GM23338 (cell line): Measurements from ENCODE around the gene RAB40A.

Source experiments
- CREB1 ChIP-seq: fragments of 250-450 bp; sonication (Bioruptor Pico); IDR thresholded peaks from 2 replicates; pipeline ENCODE4 v1.5.0; 2020; ENCODE audit warnings: low read depth, mild to moderate bottlenecking, moderate library complexity
- CTCF ChIP-seq, 2 experiments: fragments of 200-600 bp in 1 of 2; sonication (generic) in 1 of 2; conservative IDR thresholded peaks; 2 replicates each; pipeline versions ENCODE4 v1.5.1 to v1.6.1; 2016 to 2017; ENCODE audit warnings: antibody characterized with exemption in 2 of 2, low read depth in 2 of 2, mild to moderate bottlenecking in 2 of 2, moderate library complexity in 1 of 2
- EZH2 ChIP-seq: fragments of 200-600 bp; sonication (generic); IDR thresholded peaks from one replicate; pipeline ENCODE4 v1.8.0; 2017; ENCODE audit warnings: antibody characterized with exemption, mild to moderate bottlenecking, low read depth; ENCODE audit not compliant: unreplicated experiment
- EZH2phosphoT487 ChIP-seq: fragments of 200-600 bp; sonication (generic); IDR thresholded peaks from one replicate; pipeline ENCODE4 v1.8.1; 2018; ENCODE audit warnings: antibody characterized with exemption; ENCODE audit not compliant: unreplicated experiment
- POLR2AphosphoS5 ChIP-seq: IDR thresholded peaks from 2 replicates; pipeline ENCODE4 v1.6.1; 2016; ENCODE audit warnings: antibody characterized with exemption, low read depth
- REST ChIP-seq: IDR thresholded peaks from one replicate; pipeline ENCODE4 v1.6.1; 2018; ENCODE audit warnings: antibody characterized with exemption; ENCODE audit not compliant: unreplicated experiment
- ZNF331 ChIP-seq: fragments of 250-450 bp; sonication (Bioruptor Pico); IDR thresholded peaks from 2 replicates; pipeline ENCODE4 v1.5.0; 2020; ENCODE audit warnings: low read depth, mild to moderate bottlenecking, moderate library complexity
- TF ChIP-seq, protein P1 (sequence below): IDR thresholded peaks from 2 replicates; pipeline ENCODE4 v1.6.1; 2016; ENCODE audit warnings: antibody characterized with exemption

DNA sequence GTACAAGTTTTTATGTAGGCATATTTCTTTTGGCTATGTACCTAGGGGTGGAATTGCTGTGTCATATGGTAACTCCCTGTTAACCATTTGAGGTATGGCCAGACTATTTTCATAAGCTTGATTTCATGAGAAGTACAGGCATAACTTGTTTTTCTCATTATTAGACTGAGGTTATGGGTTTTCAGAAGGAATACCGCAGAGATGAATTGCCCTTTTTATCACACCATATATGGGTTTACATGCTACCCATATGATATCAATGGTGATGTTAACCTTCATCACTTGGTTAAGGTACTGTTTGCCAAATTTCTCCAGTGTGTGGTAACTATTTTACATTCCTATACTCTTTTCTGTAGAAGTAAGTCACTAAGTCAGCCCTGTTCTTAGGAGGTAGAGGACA is 23.5 kb downstream of the RAB40A start:
- TF ChIP-seq CREB1 (CRISPR knock-in tag) (no peak), CTCF (conservative IDR thresholded peaks at IDR 0.05; ENCODE audit: low read depth in 2 of 2) (no peak), REST (no peak), EZH2 (no peak), ZNF331 (CRISPR knock-in tag) (no peak), POLR2AphosphoS5 (no peak), EZH2phosphoT487 (no peak)
- TF ChIP-seq, protein P1, sequence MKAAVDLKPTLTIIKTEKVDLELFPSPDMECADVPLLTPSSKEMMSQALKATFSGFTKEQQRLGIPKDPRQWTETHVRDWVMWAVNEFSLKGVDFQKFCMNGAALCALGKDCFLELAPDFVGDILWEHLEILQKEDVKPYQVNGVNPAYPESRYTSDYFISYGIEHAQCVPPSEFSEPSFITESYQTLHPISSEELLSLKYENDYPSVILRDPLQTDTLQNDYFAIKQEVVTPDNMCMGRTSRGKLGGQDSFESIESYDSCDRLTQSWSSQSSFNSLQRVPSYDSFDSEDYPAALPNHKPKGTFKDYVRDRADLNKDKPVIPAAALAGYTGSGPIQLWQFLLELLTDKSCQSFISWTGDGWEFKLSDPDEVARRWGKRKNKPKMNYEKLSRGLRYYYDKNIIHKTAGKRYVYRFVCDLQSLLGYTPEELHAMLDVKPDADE = no peak
